Activated CD8-positive, alpha-beta T cell treated with anti-CD3 and anti-CD28 coated beads for 36 hours (primary cell): ENCODE results near the gene HACE1. TPM values are rescaled to one million over a fixed set of nuclear protein-coding genes. Genes with fewer than 3 reads are reported as not detected.
"Not testable (repeated sequence)": the region's sequence is repeated elsewhere in the genome, so short reads cannot be mapped to it uniquely, and the experiment has no call there.

Source experiments
- ATAC-seq: fragments of 200-7000 bp; cut with Tn5 transposase; one replicate; pipeline ENCODE4 v1.10.0; 2021; ENCODE audit warnings: mild to moderate bottlenecking, moderate library complexity
- CTCF ChIA-PET: fragments of 350-600 bp; sonication (Branson Sonifier 250); formaldehyde crosslinking; loops from one replicate; lab custom pipeline; 2021; ENCODE audit warnings: antibody characterized with exemption; lab: Charles Lee
- POLR2A ChIA-PET: fragments of 350-600 bp; sonication (Branson Sonifier 250); formaldehyde crosslinking; loops from one replicate; lab custom pipeline; 2021; ENCODE audit warnings: antibody characterized with exemption; lab: Charles Lee
- DNase-seq: peaks from one replicate; pipeline ENCODE4 v3.0.0-alpha.2; 2020
- H3K27ac Mint-ChIP-seq: one replicate; pipeline ENCODE4 v1.8.0; 2021; ENCODE audit warnings: mild to moderate bottlenecking, mixed read lengths
- H3K27me3 Mint-ChIP-seq: one replicate; pipeline ENCODE4 v1.8.0; 2021; ENCODE audit warnings: mixed read lengths
- H3K36me3 Mint-ChIP-seq: one replicate; pipeline ENCODE4 v1.8.0; 2021; ENCODE audit warnings: low read depth, mixed read lengths
- H3K4me1 Mint-ChIP-seq: one replicate; pipeline ENCODE4 v1.8.0; 2021; ENCODE audit warnings: low read depth, mixed read lengths
- H3K4me3 Mint-ChIP-seq: one replicate; pipeline ENCODE4 v1.8.0; 2021; ENCODE audit warnings: mild to moderate bottlenecking, moderate library complexity, mixed read lengths
- H3K9me3 Mint-ChIP-seq: one replicate; pipeline ENCODE4 v1.8.0; 2021; ENCODE audit warnings: mixed read lengths
- CTCF ChIP-seq: fragments of 200-600 bp; IDR thresholded peaks from one replicate; pipeline ENCODE4 v1.8.0; 2022; ENCODE audit warnings: antibody characterized with exemption, mild to moderate bottlenecking
- intact Hi-C: fragments of 100-400 bp; cut with micrococcal nuclease; formaldehyde crosslinking; loops from one replicate; pipeline ENCODE4 v1.10.0; 2022
- total RNA-seq, 2 experiments: library from RNA; stranded (reverse); gene quantifications; one replicate each; pipeline ENCODE4 v1.2.3, GENCODE V29; 2021

HACE1 gene
- total RNA-seq, 2 experiments from 2014 or later: 14.5 to 17.5 TPM

DNA sequence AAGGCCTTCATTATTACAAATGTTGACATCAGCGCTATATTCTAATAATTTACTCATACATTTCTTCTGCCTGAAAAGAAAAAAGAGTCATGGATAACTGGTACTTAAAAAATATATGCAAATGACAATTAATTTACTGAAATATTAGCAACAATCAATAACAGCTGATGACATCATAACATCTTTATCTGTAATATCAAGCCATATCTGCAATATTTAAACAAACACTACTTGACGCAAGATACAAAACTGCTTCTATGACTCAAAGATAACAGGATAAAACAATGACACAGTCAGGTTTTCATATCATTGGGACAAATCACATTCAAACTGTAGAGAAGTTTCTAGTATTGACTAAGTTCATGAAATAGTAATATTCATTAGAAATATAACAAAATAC is 16.5 kb downstream of the HACE1 start:
- intact Hi-C loops: no loop called here
- DNase-seq (no peak), ATAC-seq (no peak)
- peaks cover 27% of the 10 kb centered on the region for H3K36me3 Mint-ChIP-seq
- no peaks in the 10 kb centered on the region for H3K9me3 Mint-ChIP-seq
- TF ChIP-seq CTCF: no peak
- H3K4me3 Mint-ChIP-seq: no peak overlapping the region
- POLR2A ChIA-PET: no interaction called here
- CTCF ChIA-PET: no interaction called here
- no peaks in the 10 kb centered on the region for H3K4me1 Mint-ChIP-seq
- no peak overlapping the region for H3K27ac Mint-ChIP-seq
- H3K27me3 Mint-ChIP-seq: no peaks in the 10 kb centered on the region

- Mint-ChIP-seq H3K4me1 (no peaks in the 10 kb centered on the region), H3K36me3 (peaks cover 34% of the 10 kb centered on the region), H3K27ac (no peak overlapping the region), H3K27me3 (no peaks in the 10 kb centered on the region), H3K9me3 (no peaks in the 10 kb centered on the region), H3K4me3 (no peak overlapping the region)
- CTCF ChIA-PET: no interaction called here
- POLR2A ChIA-PET: no interaction called here
- TF ChIP-seq CTCF: no peak
- DNase-seq: no peak
- ATAC-seq: no peak
- intact Hi-C loops: no loop called here
Measured at GRCh38 chr6:104837158-104837557, 22.6 kb downstream of the HACE1 start.

- ATAC-seq, H3K9me3 Mint-ChIP-seq, H3K4me3 Mint-ChIP-seq, H3K27me3 Mint-ChIP-seq, DNase-seq, CTCF ChIA-PET, H3K4me1 Mint-ChIP-seq, POLR2A ChIA-PET, H3K27ac Mint-ChIP-seq, intact Hi-C loops: not testable (repeated sequence)
- H3K36me3 Mint-ChIP-seq: peaks cover 34% of the 10 kb centered on the region
Measured at GRCh38 chr6:104836479-104837020, 23.2 kb downstream of the HACE1 start.

- H3K27ac Mint-ChIP-seq: no peak overlapping the region
- ChIA-PET CTCF (no interaction called here), POLR2A (no interaction called here)
- H3K36me3 Mint-ChIP-seq: peaks cover 35% of the 10 kb centered on the region
- H3K9me3 Mint-ChIP-seq: no peaks in the 10 kb centered on the region
- TF ChIP-seq CTCF: no peak
- H3K4me3 Mint-ChIP-seq: no peak overlapping the region
- H3K27me3 Mint-ChIP-seq: no peaks in the 10 kb centered on the region
- DNase-seq (no peak), ATAC-seq (no peak)
- no peaks in the 10 kb centered on the region for H3K4me1 Mint-ChIP-seq
- intact Hi-C loops: no loop called here
Measured at GRCh38 chr6:104835782-104836181, 23.9 kb downstream of the HACE1 start.

DNA sequence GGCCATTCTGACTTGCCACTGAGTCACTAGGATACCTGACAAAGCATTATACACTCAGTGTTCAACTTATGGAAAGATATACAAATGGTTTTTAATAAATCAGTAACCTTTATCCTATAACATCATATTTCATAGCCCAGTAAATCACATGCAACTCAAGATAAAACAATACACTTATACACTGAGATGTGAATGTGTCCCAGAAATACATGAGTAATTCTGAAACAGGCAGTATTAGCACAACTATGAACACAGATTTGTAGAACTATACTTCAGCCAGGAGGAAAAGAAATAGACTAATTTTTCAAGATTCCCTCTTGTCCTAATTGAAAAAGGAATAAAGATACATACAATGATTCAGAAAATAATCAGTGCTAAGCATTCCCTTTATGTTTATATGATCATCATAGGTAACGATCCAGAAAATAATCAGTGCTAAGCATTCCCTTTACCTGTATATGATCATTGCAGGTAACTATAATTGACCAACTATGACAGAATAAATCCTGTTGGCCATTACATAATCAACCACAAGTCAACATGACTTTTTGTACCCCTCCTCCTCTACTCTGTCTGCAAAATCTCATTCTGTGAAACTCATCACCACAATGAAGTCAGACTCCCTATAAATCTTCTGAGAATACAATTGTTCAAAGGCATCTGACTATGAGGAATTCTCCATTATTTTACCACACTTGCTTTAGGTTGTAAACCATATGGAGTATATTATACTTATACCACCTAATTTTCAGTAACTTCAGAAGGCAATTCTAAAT is 30.3 kb downstream of the HACE1 start:
- no peak overlapping the region for H3K4me3 Mint-ChIP-seq
- ATAC-seq (no peak), DNase-seq (no peak)
- no peaks in the 10 kb centered on the region for H3K27me3 Mint-ChIP-seq
- ChIA-PET CTCF (interaction anchor here (0.7 kb wide), 1 partner anchor 36 kb away, joined by 3 read pairs; no protein-coding TSS in a partner anchor), POLR2A (no interaction called here)
- intact Hi-C loops: no loop called here
- peaks cover 3% of the 10 kb centered on the region for H3K9me3 Mint-ChIP-seq
- TF ChIP-seq CTCF: no peak
- H3K4me1 Mint-ChIP-seq: peaks cover 2% of the 10 kb centered on the region
- peaks cover 15% of the 10 kb centered on the region for H3K36me3 Mint-ChIP-seq
- no peak overlapping the region for H3K27ac Mint-ChIP-seq
